ENCODE measurements around the gene MALT1.
A peak's percentile ranks its signal among the peaks of the same experiment; 100 is the strongest.
"Not testable (repeated sequence)": the region's sequence is repeated elsewhere in the genome, so short reads cannot be mapped to it uniquely, and the experiment has no call there.

Gene MALT1

GRCh38 chr18:58776084-58776483 lies 104.8 kb downstream of the MALT1 start:
- no peak for DNase-seq (ENCODE audit: low read depth in 2 of 2)

DNA sequence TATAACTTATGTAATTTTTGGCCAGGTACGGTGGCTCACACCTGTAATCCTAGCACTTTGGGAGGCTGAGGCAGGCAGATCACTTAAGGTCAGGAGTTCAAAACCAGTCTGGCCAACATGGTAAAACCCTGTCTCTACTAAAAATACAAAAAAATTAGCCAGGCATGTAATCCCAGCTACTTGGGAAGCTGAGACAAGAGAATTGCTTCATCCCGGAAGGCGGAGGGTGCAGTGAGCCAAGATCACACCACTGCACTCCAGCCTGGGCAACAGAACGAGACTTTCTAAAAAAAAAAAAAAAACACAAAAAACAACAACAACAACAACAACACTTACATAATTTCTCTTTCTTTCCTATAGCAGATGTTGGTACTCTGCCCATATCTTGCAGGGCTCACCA lies 105.3 kb downstream of the MALT1 start:
- not testable (repeated sequence) for DNase-seq (ENCODE audit: low read depth in 2 of 2)

DNA sequence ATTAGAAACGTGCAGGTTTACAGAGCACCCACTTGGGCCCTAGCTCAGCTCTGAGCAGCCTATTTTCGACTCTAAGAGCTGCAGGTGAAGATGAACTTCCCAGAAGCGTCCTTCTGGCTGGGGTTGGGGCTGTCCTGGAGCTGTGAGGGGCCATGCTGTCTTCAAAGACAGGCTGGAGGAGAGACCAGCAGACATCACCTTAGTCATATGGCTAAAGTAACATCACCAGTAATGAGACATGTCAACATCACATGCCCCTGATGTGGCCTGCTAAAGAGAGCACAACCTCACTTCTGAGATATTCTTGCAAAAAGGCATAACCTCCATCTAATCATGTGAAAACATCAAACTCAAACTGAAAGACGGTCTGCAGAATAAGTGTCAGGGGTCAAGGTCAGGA lies 106.2 kb downstream of the MALT1 start:
- no peak for DNase-seq (ENCODE audit: low read depth in 2 of 2)

- DNase-seq (ENCODE audit: low read depth in 2 of 2): no peak
These were observed 108.3 kb downstream of the MALT1 start for GRCh38 chr18:58779529-58779928.

DNA sequence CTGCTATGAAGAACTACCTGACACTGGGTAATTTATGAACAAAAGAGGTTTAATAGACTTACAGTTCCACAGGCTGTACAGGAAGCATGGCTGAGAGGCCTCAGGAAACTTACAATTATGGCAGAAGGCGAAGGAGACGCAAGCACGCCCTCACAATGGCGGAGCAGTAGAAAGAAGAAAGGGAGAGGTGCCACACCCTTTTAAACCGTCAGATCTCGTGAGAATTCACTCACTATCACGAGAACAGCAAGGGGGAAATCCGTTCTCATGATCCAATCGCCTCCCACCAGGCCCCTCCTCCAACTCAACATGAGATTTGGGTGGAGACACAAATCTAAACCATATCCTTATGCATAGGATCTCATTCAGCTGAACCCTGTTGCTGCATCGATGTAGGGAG lies 108.8 kb downstream of the MALT1 start:
- DNase-seq (ENCODE audit: low read depth in 2 of 2): no peak

DNA sequence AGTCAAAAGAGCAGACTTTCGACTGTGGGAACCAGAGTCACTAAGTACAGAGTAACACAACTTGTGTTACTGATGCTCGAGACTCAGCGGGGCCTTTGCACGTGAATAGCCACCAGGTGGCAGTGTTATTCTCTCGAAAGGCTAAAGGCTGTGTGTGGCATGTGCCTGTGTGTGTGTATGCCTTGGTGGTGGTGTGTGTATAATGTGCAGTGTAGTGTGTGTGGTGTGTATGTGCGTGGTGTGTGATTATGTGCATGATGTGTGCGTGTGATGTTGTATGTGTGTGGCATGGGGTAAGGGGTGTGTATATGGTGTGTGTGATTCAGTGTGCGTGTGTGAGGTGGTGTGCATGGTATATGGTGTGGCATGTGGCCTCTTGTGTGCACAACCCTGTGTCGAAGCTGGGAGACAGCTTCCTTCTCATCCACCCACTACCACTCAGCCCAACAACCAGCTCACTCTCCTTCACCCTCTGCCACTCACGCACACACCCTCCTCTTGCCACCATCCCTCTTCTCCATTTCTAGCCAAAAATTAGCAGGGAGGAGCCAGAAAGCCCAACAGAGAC lies 110.4 kb downstream of the MALT1 start:
- peak; percentile 39 to 60 for DNase-seq (ENCODE audit: low read depth in 2 of 2)

- no peak for DNase-seq (ENCODE audit: low read depth in 2 of 2)
These were observed 113.4 kb downstream of the MALT1 start for GRCh38 chr18:58784601-58785137.

DNA sequence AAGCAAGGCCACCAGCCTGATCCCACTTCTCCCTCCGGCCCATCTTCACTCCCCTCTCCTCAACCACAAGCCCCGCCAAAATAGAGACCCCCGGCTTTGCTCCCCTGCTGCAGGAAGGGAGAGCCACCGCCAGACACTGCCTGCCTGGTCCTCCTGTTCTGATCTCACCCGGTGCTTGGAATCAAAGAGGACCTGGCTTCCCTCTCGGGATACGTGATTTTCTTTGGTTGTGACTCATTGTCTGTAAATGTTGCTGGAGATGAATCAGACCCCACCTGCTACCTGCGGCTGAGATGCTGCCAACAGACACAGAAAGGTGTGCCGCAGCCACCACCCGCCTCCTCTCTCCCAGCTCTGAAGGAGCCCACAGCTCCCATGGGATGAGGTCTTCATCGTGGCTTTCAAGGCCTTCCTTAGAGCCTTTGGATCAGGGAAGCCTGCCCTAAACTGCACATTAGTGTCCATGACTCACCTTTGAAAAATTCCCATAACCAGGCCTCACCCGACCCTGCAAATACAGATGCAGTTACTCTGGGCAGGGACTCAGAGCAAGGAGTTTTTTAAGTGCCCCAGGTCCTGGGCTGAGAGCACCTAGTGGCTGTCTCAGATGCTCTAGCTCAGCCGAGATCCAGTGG lies 114.0 kb downstream of the MALT1 start:
- DNase-seq (ENCODE audit: low read depth in 2 of 2): no peak

GRCh38 chr18:58785870-58786269 lies 114.6 kb downstream of the MALT1 start:
- DNase-seq (ENCODE audit: low read depth in 2 of 2): no peak

- no peak for DNase-seq (ENCODE audit: low read depth in 2 of 2)
These were observed 116.4 kb downstream of the MALT1 start for GRCh38 chr18:58787536-58788149.

- no peak for DNase-seq (ENCODE audit: low read depth in 2 of 2)
These were observed 117.2 kb downstream of the MALT1 start for GRCh38 chr18:58788470-58788869.

- DNase-seq (ENCODE audit: low read depth in 2 of 2): no peak
These were observed 118.0 kb downstream of the MALT1 start for GRCh38 chr18:58788971-58789875.

GRCh38 chr18:58789876-58790240 lies 118.6 kb downstream of the MALT1 start:
- no peak for DNase-seq (ENCODE audit: low read depth in 2 of 2)

- no peak for DNase-seq (ENCODE audit: low read depth in 2 of 2)
These were observed 120.8 kb downstream of the MALT1 start for GRCh38 chr18:58792086-58792485.

DNA sequence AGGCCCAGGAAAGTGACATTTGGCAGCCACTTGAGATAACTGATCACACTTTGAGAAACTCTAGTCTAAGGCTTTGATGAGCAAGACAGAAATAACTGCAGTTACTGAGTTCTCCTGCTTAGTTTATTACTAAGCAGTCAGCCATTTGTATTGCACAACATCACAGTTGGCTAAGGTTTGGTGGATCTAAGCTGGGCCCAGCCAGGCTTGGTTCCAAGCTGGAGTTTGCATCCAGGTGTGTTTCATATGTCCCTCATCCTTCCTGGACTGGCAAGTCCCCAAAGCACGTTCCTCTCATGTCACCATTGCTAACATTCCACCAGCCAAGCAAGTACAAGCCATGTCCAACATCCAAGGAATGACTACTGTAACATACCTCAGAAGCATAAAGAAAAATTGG lies 122.1 kb downstream of the MALT1 start:
- DNase-seq (ENCODE audit: low read depth in 2 of 2): no peak

- DNase-seq (ENCODE audit: low read depth in 2 of 2): no peak
These were observed 125.0 kb downstream of the MALT1 start for GRCh38 chr18:58796220-58796619.

GRCh38 chr18:58800582-58800981 lies 129.3 kb downstream of the MALT1 start:
- no peak for DNase-seq (ENCODE audit: low read depth in 2 of 2)

- no peak for DNase-seq (ENCODE audit: low read depth in 2 of 2)
These were observed 131.7 kb downstream of the MALT1 start for GRCh38 chr18:58802959-58803358.

DNA sequence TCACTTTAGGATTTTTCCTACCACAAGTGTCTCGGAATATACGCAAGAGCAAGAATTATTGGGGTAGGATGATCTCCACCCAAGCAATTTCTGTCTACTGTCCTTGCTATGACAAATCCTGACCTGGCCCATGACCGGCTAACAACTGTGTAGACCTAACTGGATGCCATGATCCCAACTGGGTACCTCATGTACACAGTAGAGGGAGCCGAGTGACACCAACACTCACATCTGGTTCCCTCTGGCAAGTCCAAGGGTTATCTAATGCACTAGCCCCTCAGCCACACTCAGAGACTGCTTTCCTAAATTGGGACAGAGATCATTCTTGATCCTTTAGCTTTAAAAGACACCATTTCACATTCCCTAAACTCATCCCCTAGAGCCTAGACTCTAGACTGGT lies 132.7 kb downstream of the MALT1 start:
- DNase-seq (ENCODE audit: low read depth in 2 of 2): no peak
